Measurements from ENCODE around the gene ZNF407. TPM values are rescaled to one million over a fixed set of nuclear protein-coding genes. Genes with fewer than 3 reads are reported as not detected.

The ZNF407 gene
- total RNA-seq, 1 donor from 2014 or later = 8.7 TPM

- intact Hi-C loops (cut with DNase I) = no loop called here
- no peaks in the 10 kb centered on the region for H3K4me1 ChIP-seq
- DNase-seq (ENCODE audit: low spot score in 2 of 2) = no peak
- TF ChIP-seq CTCF (IDR thresholded peaks at IDR 0.05) = no peak
- H3K27me3 ChIP-seq = no peaks in the 10 kb centered on the region
- no peaks in the 10 kb centered on the region for H3K9me3 ChIP-seq
- no peak overlapping the region for H3K27ac ChIP-seq
- H3K4me3 ChIP-seq = no peak overlapping the region
- H3K36me3 ChIP-seq = no peaks in the 10 kb centered on the region
Measured at GRCh38 chr18:74604361-74604760, 6.7 kb downstream of the ZNF407 start.

GRCh38 chr18:74604774-74605173, 7.1 kb downstream of the ZNF407 start:
- Histone ChIP-seq H3K4me3 (no peak overlapping the region), H3K9me3 (no peaks in the 10 kb centered on the region), H3K4me1 (no peaks in the 10 kb centered on the region), H3K27me3 (no peaks in the 10 kb centered on the region), H3K36me3 (no peaks in the 10 kb centered on the region), H3K27ac (no peak overlapping the region)
- DNase-seq (ENCODE audit: low spot score in 2 of 2) = no peak
- intact Hi-C loops (cut with DNase I) = no loop called here
- no peak for TF ChIP-seq CTCF (IDR thresholded peaks at IDR 0.05)

- Histone ChIP-seq H3K27ac (no peak overlapping the region), H3K4me3 (no peak overlapping the region), H3K9me3 (no peaks in the 10 kb centered on the region), H3K27me3 (no peaks in the 10 kb centered on the region), H3K4me1 (no peaks in the 10 kb centered on the region), H3K36me3 (no peaks in the 10 kb centered on the region)
- DNase-seq (ENCODE audit: low spot score in 2 of 2) = no peak
- intact Hi-C loops (cut with DNase I) = no loop called here
- no peak for TF ChIP-seq CTCF (IDR thresholded peaks at IDR 0.05)
Measured at GRCh38 chr18:74608681-74609080, 11.0 kb downstream of the ZNF407 start.

- Histone ChIP-seq H3K4me3 (no peak overlapping the region), H3K4me1 (no peaks in the 10 kb centered on the region), H3K27ac (no peak overlapping the region), H3K27me3 (no peaks in the 10 kb centered on the region), H3K36me3 (no peaks in the 10 kb centered on the region), H3K9me3 (no peaks in the 10 kb centered on the region)
- intact Hi-C loops (cut with DNase I) = no loop called here
- DNase-seq (ENCODE audit: low spot score in 2 of 2) = no peak
- no peak for TF ChIP-seq CTCF (IDR thresholded peaks at IDR 0.05)
Measured at GRCh38 chr18:74609535-74609934, 11.9 kb downstream of the ZNF407 start.

GRCh38 chr18:74610051-74610615, 12.5 kb downstream of the ZNF407 start:
- DNase-seq (ENCODE audit: low spot score in 2 of 2) = no peak
- Histone ChIP-seq H3K36me3 (no peaks in the 10 kb centered on the region), H3K4me3 (no peak overlapping the region), H3K9me3 (no peaks in the 10 kb centered on the region), H3K27ac (no peak overlapping the region), H3K27me3 (no peaks in the 10 kb centered on the region), H3K4me1 (no peaks in the 10 kb centered on the region)
- TF ChIP-seq CTCF (IDR thresholded peaks at IDR 0.05) = no peak
- intact Hi-C loops (cut with DNase I) = no loop called here

GRCh38 chr18:74610860-74611259, 13.2 kb downstream of the ZNF407 start:
- no peak overlapping the region for H3K27ac ChIP-seq
- no peak overlapping the region for H3K4me3 ChIP-seq
- TF ChIP-seq CTCF (IDR thresholded peaks at IDR 0.05) = no peak
- H3K36me3 ChIP-seq = no peaks in the 10 kb centered on the region
- H3K27me3 ChIP-seq = no peaks in the 10 kb centered on the region
- no peaks in the 10 kb centered on the region for H3K4me1 ChIP-seq
- H3K9me3 ChIP-seq = no peaks in the 10 kb centered on the region
- no peak for DNase-seq (ENCODE audit: low spot score in 2 of 2)
- intact Hi-C loops (cut with DNase I) = no loop called here

All from ascending aorta (tissue), 2 donors.